Erythroblast (primary cell): ENCODE results near the gene ZBTB43.

Experiments
- GATA1 ChIP-seq: IDR thresholded peaks from 2 replicates; pipeline ENCODE4 v1.6.1; 2011; ENCODE audit warnings: low read depth, mild to moderate bottlenecking, control low read depth, low read length, moderate library complexity
- POLR2A ChIP-seq: IDR thresholded peaks from 2 replicates; pipeline ENCODE4 v1.6.1; 2011; ENCODE audit warnings: mild to moderate bottlenecking, low read length

- TF ChIP-seq POLR2A (no peak), GATA1 (no peak)
Observed at GRCh38 chr9:126775926-126776325, 28.9 kb upstream of the ZBTB43 start.
